Measurements from ENCODE around the gene TFAP2A. TPM values are rescaled to one million over a fixed set of nuclear protein-coding genes. Genes with fewer than 3 reads are reported as not detected.
A peak's percentile ranks its signal among the peaks of the same experiment; 100 is the strongest.

The TFAP2A gene
- polyA plus RNA-seq, 1 donor from 2014 or later = 0.78 TPM

GRCh38 chr6:10418862-10419748, 4.2 kb upstream of the TFAP2A start:
- H3K9me2 ChIP-seq (ENCODE audit: insufficient read depth, low read length) = no peaks in the 10 kb centered on the region
- H3K27me3 ChIP-seq (ENCODE audit: insufficient read depth, low read depth, low read length) = peaks cover 100% of the 10 kb centered on the region
- H2AFZ ChIP-seq (ENCODE audit: low read depth, low read length) = no peak overlapping the region
- H3F3A ChIP-seq (ENCODE audit: insufficient read depth, low read length, poor library complexity, severe bottlenecking) = no peaks in the 10 kb centered on the region
- H3K9me3 ChIP-seq (ENCODE audit: low read length) = no peaks in the 10 kb centered on the region
- H3K9ac ChIP-seq (ENCODE audit: low read length) = no peak overlapping the region
- no peaks in the 10 kb centered on the region for H3K36me3 ChIP-seq (ENCODE audit: insufficient read depth, low read length)
- H3K4me3 ChIP-seq (ENCODE audit: low read length) = peak overlapping the region; percentile 65
- H3K27ac ChIP-seq (ENCODE audit: low read length) = no peak overlapping the region
- TF ChIP-seq MXI1 (conservative IDR thresholded peaks at IDR 0.05; ENCODE audit: poor library complexity, severe bottlenecking) (no peak), SMC3 (conservative IDR thresholded peaks at IDR 0.05; ENCODE audit: poor library complexity) (no peak), EZH2 (IDR thresholded peaks at IDR 0.05; ENCODE audit: borderline replicate concordance, insufficient read depth, low read length, poor library complexity, severe bottlenecking) (peak; percentile 65)
- H3K4me2 ChIP-seq (ENCODE audit: low read length) = no peak overlapping the region
- no peaks in the 10 kb centered on the region for H3K79me2 ChIP-seq (replicated peaks; ENCODE audit: insufficient read depth, low read length)
- H4K20me1 ChIP-seq (ENCODE audit: insufficient read depth) = no peaks in the 10 kb centered on the region

- no peak for TF ChIP-seq TAF1 (IDR thresholded peaks at IDR 0.05; ENCODE audit: low read depth)
- no peak for TF ChIP-seq RAD21 (conservative IDR thresholded peaks at IDR 0.05)
- no peak for TF ChIP-seq EP300 (conservative IDR thresholded peaks at IDR 0.05; ENCODE audit: poor library complexity, severe bottlenecking)
- TF ChIP-seq EZH2 (IDR thresholded peaks at IDR 0.05; ENCODE audit: borderline replicate concordance, insufficient read depth, low read length, poor library complexity, severe bottlenecking) = no peak
- TF ChIP-seq POLR2AphosphoS5 (IDR thresholded peaks at IDR 0.05) = no peak
- TF ChIP-seq MXI1 (conservative IDR thresholded peaks at IDR 0.05; ENCODE audit: poor library complexity, severe bottlenecking) = no peak
- no peak for TF ChIP-seq SMC3 (conservative IDR thresholded peaks at IDR 0.05; ENCODE audit: poor library complexity)
- TF ChIP-seq, protein P1, sequence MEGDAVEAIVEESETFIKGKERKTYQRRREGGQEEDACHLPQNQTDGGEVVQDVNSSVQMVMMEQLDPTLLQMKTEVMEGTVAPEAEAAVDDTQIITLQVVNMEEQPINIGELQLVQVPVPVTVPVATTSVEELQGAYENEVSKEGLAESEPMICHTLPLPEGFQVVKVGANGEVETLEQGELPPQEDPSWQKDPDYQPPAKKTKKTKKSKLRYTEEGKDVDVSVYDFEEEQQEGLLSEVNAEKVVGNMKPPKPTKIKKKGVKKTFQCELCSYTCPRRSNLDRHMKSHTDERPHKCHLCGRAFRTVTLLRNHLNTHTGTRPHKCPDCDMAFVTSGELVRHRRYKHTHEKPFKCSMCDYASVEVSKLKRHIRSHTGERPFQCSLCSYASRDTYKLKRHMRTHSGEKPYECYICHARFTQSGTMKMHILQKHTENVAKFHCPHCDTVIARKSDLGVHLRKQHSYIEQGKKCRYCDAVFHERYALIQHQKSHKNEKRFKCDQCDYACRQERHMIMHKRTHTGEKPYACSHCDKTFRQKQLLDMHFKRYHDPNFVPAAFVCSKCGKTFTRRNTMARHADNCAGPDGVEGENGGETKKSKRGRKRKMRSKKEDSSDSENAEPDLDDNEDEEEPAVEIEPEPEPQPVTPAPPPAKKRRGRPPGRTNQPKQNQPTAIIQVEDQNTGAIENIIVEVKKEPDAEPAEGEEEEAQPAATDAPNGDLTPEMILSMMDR (IDR thresholded peaks at IDR 0.05; ENCODE audit: poor library complexity, severe bottlenecking) = no peak
- no peak for TF ChIP-seq REST (IDR thresholded peaks at IDR 0.05; ENCODE audit: borderline replicate concordance)
- H3F3A ChIP-seq (ENCODE audit: insufficient read depth, low read length, poor library complexity, severe bottlenecking) = no peaks in the 10 kb centered on the region
- peaks cover 100% of the 10 kb centered on the region for H3K27me3 ChIP-seq (ENCODE audit: insufficient read depth, low read depth, low read length)
- H3K36me3 ChIP-seq (ENCODE audit: insufficient read depth, low read length) = no peaks in the 10 kb centered on the region
- H4K20me1 ChIP-seq (ENCODE audit: insufficient read depth) = no peaks in the 10 kb centered on the region
- no peak overlapping the region for H3K27ac ChIP-seq (ENCODE audit: low read length)
- H2AFZ ChIP-seq (ENCODE audit: low read depth, low read length) = no peak overlapping the region
- H3K9me3 ChIP-seq (ENCODE audit: low read length) = no peaks in the 10 kb centered on the region
- H3K4me3 ChIP-seq (ENCODE audit: low read length) = peak overlapping the region; percentile 65
- H3K4me2 ChIP-seq (ENCODE audit: low read length) = no peak overlapping the region
- H3K79me2 ChIP-seq (replicated peaks; ENCODE audit: insufficient read depth, low read length) = no peaks in the 10 kb centered on the region
- no peaks in the 10 kb centered on the region for H3K9me2 ChIP-seq (ENCODE audit: insufficient read depth, low read length)
- no peak overlapping the region for H3K9ac ChIP-seq (ENCODE audit: low read length)
These were observed 3.5 kb upstream of the TFAP2A start for GRCh38 chr6:10418361-10418861.

All from neural cell (in vitro differentiated cells).